Stimulated activated CD4-positive, alpha-beta T cell treated with anti-CD3 and anti-CD28 coated beads, Interleukin-2, amount 100 ng/mL, for 4 hours (primary cell): ENCODE data around the gene EEIG1.
A peak's percentile ranks its signal among the peaks of the same experiment; 100 is the strongest.
"Not testable (repeated sequence)": the region's sequence is repeated elsewhere in the genome, so short reads cannot be mapped to it uniquely, and the experiment has no call there.

Source experiments
- DNase-seq: peaks from one replicate; pipeline ENCODE4 v3.0.0-alpha.2; 2020; ENCODE audit warnings: low read depth

Gene EEIG1

GRCh38 chr9:127980706-127981558, at the start of gene EEIG1:
Gene EEIG1, minus strand, starts transcription at chr9:127980989. Its CDS starts 852 bp downstream, at chr9:127980137.
- peak; percentile 97 for DNase-seq

GRCh38 chr9:128027705-128028104, 46.9 kb upstream of the EEIG1 start:
- no peak for DNase-seq

- DNase-seq: no peak
Measured at GRCh38 chr9:128026773-128027541, 46.2 kb upstream of the EEIG1 start.

- DNase-seq: peak; percentile 69
Measured at GRCh38 chr9:128026255-128026772, 45.5 kb upstream of the EEIG1 start.

GRCh38 chr9:128025736-128026135, 44.9 kb upstream of the EEIG1 start:
- no peak for DNase-seq

GRCh38 chr9:128024761-128025308, 44.0 kb upstream of the EEIG1 start:
- DNase-seq: no peak

- DNase-seq: not testable (repeated sequence)
Measured at GRCh38 chr9:128023671-128024070, 42.9 kb upstream of the EEIG1 start.

- DNase-seq: no peak
Measured at GRCh38 chr9:128022886-128023285, 42.1 kb upstream of the EEIG1 start.

GRCh38 chr9:128021098-128021497, 40.3 kb upstream of the EEIG1 start:
- no peak for DNase-seq

- DNase-seq: no peak
Measured at GRCh38 chr9:128020692-128021091, 39.9 kb upstream of the EEIG1 start.

- no peak for DNase-seq
Measured at GRCh38 chr9:128015696-128016095, 34.9 kb upstream of the EEIG1 start.

- no peak for DNase-seq
Measured at GRCh38 chr9:128011071-128011817, 30.5 kb upstream of the EEIG1 start.

GRCh38 chr9:128009639-128010038, 28.9 kb upstream of the EEIG1 start:
- no peak for DNase-seq

GRCh38 chr9:128008171-128008570, 27.4 kb upstream of the EEIG1 start:
- DNase-seq: no peak

- DNase-seq: peak; percentile 91
Measured at GRCh38 chr9:128007566-128008138, 26.9 kb upstream of the EEIG1 start.

GRCh38 chr9:128006332-128006996, 25.7 kb upstream of the EEIG1 start:
- DNase-seq: no peak

GRCh38 chr9:128005923-128006322, 25.1 kb upstream of the EEIG1 start:
- no peak for DNase-seq

GRCh38 chr9:128003966-128004604, 23.3 kb upstream of the EEIG1 start:
- DNase-seq: no peak

- no peak for DNase-seq
Measured at GRCh38 chr9:128002959-128003358, 22.2 kb upstream of the EEIG1 start.

- DNase-seq: no peak
Measured at GRCh38 chr9:128001779-128002298, 21.1 kb upstream of the EEIG1 start.
